Measurements from ENCODE around the gene SORCS1. TPM values are rescaled to one million over a fixed set of nuclear protein-coding genes. Genes with fewer than 3 reads are reported as not detected.

Gene SORCS1
- total and polyA plus RNA-seq, 2 donors (not counting 1 experiment from before 2014, with no cell fraction given), result not detected

DNA sequence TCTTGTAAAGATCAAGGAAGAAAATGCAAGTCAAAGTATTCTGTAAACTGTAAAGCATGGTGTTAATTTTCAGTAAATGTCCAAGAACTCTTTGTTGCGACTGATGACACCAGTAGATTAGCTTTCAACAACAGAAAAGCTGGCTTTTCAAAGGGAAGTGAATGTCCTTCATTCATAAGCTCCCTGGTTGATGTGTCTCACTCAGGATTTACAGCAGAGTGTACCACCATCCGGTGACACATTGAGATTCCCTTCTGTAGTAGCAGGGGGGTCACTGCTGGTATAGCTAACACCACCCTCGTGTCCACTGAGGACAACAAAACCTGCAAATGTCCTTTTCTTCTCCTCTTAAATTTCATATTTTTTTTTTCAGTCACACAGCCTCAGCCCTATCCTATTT lies 253.4 kb downstream of the SORCS1 start:
- H3K4me3 Mint-ChIP-seq, result no peak overlapping the region
- no peak overlapping the region for H3K4me2 ChIP-seq (replicated peaks; ENCODE audit: low read depth, low read length, poor library complexity, severe bottlenecking)
- WGBS (ENCODE audit: insufficient coverage), result 85% methylated on average over 3 of the region's 3 CpGs
- H3K4me3 ChIP-seq (ENCODE audit: control extremely low read depth in 1 of 5, extremely low read depth in 1 of 5, insufficient read depth in 1 of 5, low read depth in 2 of 5, low read length in 4 of 5), result no peak overlapping the region
- CTCF ChIA-PET, result no interaction called here
- no peaks in the 10 kb centered on the region for H3K4me1 ChIP-seq (ENCODE audit: control insufficient read depth in 2 of 2, insufficient read depth in 2 of 2, low read length in 2 of 2)
- peaks cover 0 to 2% (median 0%) of the 10 kb centered on the region in 4 experiments for H3K27me3 ChIP-seq (replicated peaks in 1 of 4; ENCODE audit: control extremely low read depth in 1 of 4, control insufficient read depth in 3 of 4, insufficient read depth in 4 of 4, low read length in 3 of 4)
- H3K4me1 Mint-ChIP-seq, result no peaks in the 10 kb centered on the region
- no peak overlapping the region for H3K9ac ChIP-seq (ENCODE audit: low read length)
- POLR2A ChIA-PET, result no interaction called here
- no peaks in the 10 kb centered on the region for H3K9me3 Mint-ChIP-seq (ENCODE audit: insufficient read depth)
- no peaks in the 10 kb centered on the region for H3K9me3 ChIP-seq (ENCODE audit: control extremely low read depth in 1 of 3, control insufficient read depth in 2 of 3, insufficient read depth in 1 of 3, low read length in 2 of 3)
- H3K79me2 ChIP-seq (ENCODE audit: control insufficient read depth, insufficient read depth, low read length), result no peaks in the 10 kb centered on the region
- no peaks in the 10 kb centered on the region for H3K27me3 Mint-ChIP-seq
- H2AFZ ChIP-seq (ENCODE audit: insufficient read depth, low read depth, low read length, poor library complexity, severe bottlenecking), result no peak overlapping the region
- no peak overlapping the region for H3K27ac Mint-ChIP-seq
- TF ChIP-seq, protein P1, sequence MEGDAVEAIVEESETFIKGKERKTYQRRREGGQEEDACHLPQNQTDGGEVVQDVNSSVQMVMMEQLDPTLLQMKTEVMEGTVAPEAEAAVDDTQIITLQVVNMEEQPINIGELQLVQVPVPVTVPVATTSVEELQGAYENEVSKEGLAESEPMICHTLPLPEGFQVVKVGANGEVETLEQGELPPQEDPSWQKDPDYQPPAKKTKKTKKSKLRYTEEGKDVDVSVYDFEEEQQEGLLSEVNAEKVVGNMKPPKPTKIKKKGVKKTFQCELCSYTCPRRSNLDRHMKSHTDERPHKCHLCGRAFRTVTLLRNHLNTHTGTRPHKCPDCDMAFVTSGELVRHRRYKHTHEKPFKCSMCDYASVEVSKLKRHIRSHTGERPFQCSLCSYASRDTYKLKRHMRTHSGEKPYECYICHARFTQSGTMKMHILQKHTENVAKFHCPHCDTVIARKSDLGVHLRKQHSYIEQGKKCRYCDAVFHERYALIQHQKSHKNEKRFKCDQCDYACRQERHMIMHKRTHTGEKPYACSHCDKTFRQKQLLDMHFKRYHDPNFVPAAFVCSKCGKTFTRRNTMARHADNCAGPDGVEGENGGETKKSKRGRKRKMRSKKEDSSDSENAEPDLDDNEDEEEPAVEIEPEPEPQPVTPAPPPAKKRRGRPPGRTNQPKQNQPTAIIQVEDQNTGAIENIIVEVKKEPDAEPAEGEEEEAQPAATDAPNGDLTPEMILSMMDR (IDR thresholded peaks at IDR 0.05), result no peak
- TF ChIP-seq EZH2 (IDR thresholded peaks at IDR 0.05; ENCODE audit: borderline replicate concordance, insufficient read depth, low read depth, low read length, poor library complexity, severe bottlenecking), result no peak
- no peaks in the 10 kb centered on the region for H4K20me1 ChIP-seq (ENCODE audit: control insufficient read depth, insufficient read depth, low read length, poor library complexity, severe bottlenecking)
- DNase-seq, result no peak
- ATAC-seq (ENCODE audit: low read depth), result no peak
- no peak overlapping the region for H3K27ac ChIP-seq (ENCODE audit: low read length in 2 of 2)
- intact Hi-C loops (cut with micrococcal nuclease), result no loop called here
- H3K36me3 ChIP-seq (replicated peaks in 1 of 2; ENCODE audit: control extremely low read depth in 1 of 2, control insufficient read depth in 1 of 2, extremely low read depth in 1 of 2, insufficient read depth in 2 of 2, low read length in 1 of 2), result no peaks in the 10 kb centered on the region

DNA sequence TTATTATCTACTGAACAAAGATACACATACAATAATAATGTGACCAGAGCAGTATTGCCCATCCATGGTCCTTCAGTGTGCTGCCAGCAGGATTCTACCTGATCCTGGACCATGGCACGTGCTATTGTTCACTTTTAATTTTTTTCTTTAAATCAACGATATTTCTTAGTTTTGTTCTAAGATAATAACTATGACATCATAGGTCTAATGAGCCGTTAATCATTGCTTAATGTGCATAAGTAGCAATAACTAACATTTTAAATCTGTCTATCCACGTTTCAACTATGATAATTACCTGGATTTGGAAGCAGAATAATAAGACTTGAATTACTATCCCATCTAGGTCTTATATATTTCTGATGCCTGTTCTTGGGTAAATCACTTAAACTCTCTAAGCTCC lies 253.8 kb downstream of the SORCS1 start:
- Mint-ChIP-seq H3K4me3 (no peak overlapping the region), H3K27ac (no peak overlapping the region), H3K4me1 (no peaks in the 10 kb centered on the region), H3K27me3 (no peaks in the 10 kb centered on the region), H3K9me3 (ENCODE audit: insufficient read depth) (no peaks in the 10 kb centered on the region)
- no peak for TF ChIP-seq EZH2 (IDR thresholded peaks at IDR 0.05; ENCODE audit: borderline replicate concordance, insufficient read depth, low read depth, low read length, poor library complexity, severe bottlenecking)
- TF ChIP-seq, protein P1 (IDR thresholded peaks at IDR 0.05), result no peak
- no peak overlapping the region for H3K4me3 ChIP-seq (ENCODE audit: control extremely low read depth in 1 of 5, extremely low read depth in 1 of 5, insufficient read depth in 1 of 5, low read depth in 2 of 5, low read length in 4 of 5)
- DNase-seq, result no peak
- peaks cover 0 to 2% (median 0%) of the 10 kb centered on the region in 4 experiments for H3K27me3 ChIP-seq (replicated peaks in 1 of 4; ENCODE audit: control extremely low read depth in 1 of 4, control insufficient read depth in 3 of 4, insufficient read depth in 4 of 4, low read length in 3 of 4)
- no peaks in the 10 kb centered on the region for H3K79me2 ChIP-seq (ENCODE audit: control insufficient read depth, insufficient read depth, low read length)
- H3K27ac ChIP-seq (ENCODE audit: low read length in 2 of 2), result no peak overlapping the region
- ChIA-PET CTCF (no interaction called here), POLR2A (no interaction called here)
- intact Hi-C loops (cut with micrococcal nuclease), result no loop called here
- no peak overlapping the region for H2AFZ ChIP-seq (ENCODE audit: insufficient read depth, low read depth, low read length, poor library complexity, severe bottlenecking)
- no peaks in the 10 kb centered on the region for H3K9me3 ChIP-seq (ENCODE audit: control extremely low read depth in 1 of 3, control insufficient read depth in 2 of 3, insufficient read depth in 1 of 3, low read length in 2 of 3)
- no peaks in the 10 kb centered on the region for H3K4me1 ChIP-seq (ENCODE audit: control insufficient read depth in 2 of 2, insufficient read depth in 2 of 2, low read length in 2 of 2)
- H4K20me1 ChIP-seq (ENCODE audit: control insufficient read depth, insufficient read depth, low read length, poor library complexity, severe bottlenecking), result no peaks in the 10 kb centered on the region
- no CpG with 5 or more reads among the region's 4 CpGs for WGBS (ENCODE audit: insufficient coverage)
- no peak for ATAC-seq (ENCODE audit: low read depth)
- H3K36me3 ChIP-seq (replicated peaks in 1 of 2; ENCODE audit: control extremely low read depth in 1 of 2, control insufficient read depth in 1 of 2, extremely low read depth in 1 of 2, insufficient read depth in 2 of 2, low read length in 1 of 2), result no peaks in the 10 kb centered on the region
- H3K4me2 ChIP-seq (replicated peaks; ENCODE audit: low read depth, low read length, poor library complexity, severe bottlenecking), result no peak overlapping the region
- H3K9ac ChIP-seq (ENCODE audit: low read length), result no peak overlapping the region
